Stimulated activated CD4-positive, alpha-beta T cell treated with anti-CD3 and anti-CD28 coated beads, Interleukin-15, amount 100 ng/mL, for 1 hour (primary cell): ENCODE data around the gene CCL24.
A peak's percentile ranks its signal among the peaks of the same experiment; 100 is the strongest.
"Not testable (repeated sequence)": the region's sequence is repeated elsewhere in the genome, so short reads cannot be mapped to it uniquely, and the experiment has no call there.

Experiments used
- DNase-seq, 2 donors: peaks; one replicate each; pipeline ENCODE4 v3.0.0-alpha.2; 2020; ENCODE audit warnings: low read depth in 1 of 2, low spot score in 1 of 2

Gene CCL24

GRCh38 chr7:75788154-75788847 is 25.3 kb downstream of the CCL24 start:
- DNase-seq: not testable (repeated sequence)

GRCh38 chr7:75783058-75783457 is 30.5 kb downstream of the CCL24 start:
- not testable (repeated sequence) for DNase-seq

- DNase-seq: not testable (repeated sequence)
Observed at GRCh38 chr7:75780647-75781273, 32.8 kb downstream of the CCL24 start.

GRCh38 chr7:75779516-75779915 is 34.1 kb downstream of the CCL24 start:
- not testable (repeated sequence) for DNase-seq

- not testable (repeated sequence) for DNase-seq
Observed at GRCh38 chr7:75779035-75779434, 34.6 kb downstream of the CCL24 start.

GRCh38 chr7:75776295-75776971 is 37.2 kb downstream of the CCL24 start:
- DNase-seq: peak; percentile 11 to 16

- DNase-seq: not testable (repeated sequence)
Observed at GRCh38 chr7:75773958-75774357, 39.6 kb downstream of the CCL24 start.

GRCh38 chr7:75772081-75773077 is 41.2 kb downstream of the CCL24 start, which contains the start of gene CCL26:
CCL26 (minus strand) TSS chr7:75772211; CDS start chr7:75772176, 35 bp downstream.
- DNase-seq: no peak

GRCh38 chr7:75771224-75771623 is 42.4 kb downstream of the CCL24 start:
- DNase-seq: no peak

- no peak for DNase-seq
Observed at GRCh38 chr7:75762350-75762917, 51.2 kb downstream of the CCL24 start.

- not testable (repeated sequence) for DNase-seq
Observed at GRCh38 chr7:75761801-75762200, 51.8 kb downstream of the CCL24 start.
